VCaP (cell line): ENCODE measurements around the gene DHX38.

Experiments used
- H3K27ac ChIP-seq: fragments of 450-650 bp; 2 replicates; pipeline ENCODE4 v1.5.1; 2017
- TF ChIP-seq, protein P1 (sequence below): fragments of 450-650 bp; conservative IDR thresholded peaks from 2 replicates; pipeline ENCODE4 v1.5.1; 2017; ENCODE audit warnings: mild to moderate bottlenecking, moderate library complexity

Gene DHX38

DNA sequence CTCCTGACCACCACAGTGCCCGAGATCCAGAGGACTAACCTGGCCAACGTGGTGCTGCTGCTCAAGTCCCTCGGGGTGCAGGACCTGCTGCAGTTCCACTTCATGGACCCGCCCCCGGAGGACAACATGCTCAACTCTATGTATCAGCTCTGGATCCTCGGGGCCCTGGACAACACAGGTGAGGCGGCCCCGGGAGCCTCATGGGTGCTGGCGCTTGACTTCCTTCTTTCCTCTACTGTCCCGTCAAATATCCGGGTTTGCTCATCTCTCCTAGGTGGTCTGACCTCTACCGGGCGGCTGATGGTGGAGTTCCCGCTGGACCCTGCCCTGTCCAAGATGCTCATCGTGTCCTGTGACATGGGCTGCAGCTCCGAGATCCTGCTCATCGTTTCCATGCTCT lies 13.7 kb downstream of the DHX38 start:
- no peak overlapping the region for H3K27ac ChIP-seq
- TF ChIP-seq, protein P1, sequence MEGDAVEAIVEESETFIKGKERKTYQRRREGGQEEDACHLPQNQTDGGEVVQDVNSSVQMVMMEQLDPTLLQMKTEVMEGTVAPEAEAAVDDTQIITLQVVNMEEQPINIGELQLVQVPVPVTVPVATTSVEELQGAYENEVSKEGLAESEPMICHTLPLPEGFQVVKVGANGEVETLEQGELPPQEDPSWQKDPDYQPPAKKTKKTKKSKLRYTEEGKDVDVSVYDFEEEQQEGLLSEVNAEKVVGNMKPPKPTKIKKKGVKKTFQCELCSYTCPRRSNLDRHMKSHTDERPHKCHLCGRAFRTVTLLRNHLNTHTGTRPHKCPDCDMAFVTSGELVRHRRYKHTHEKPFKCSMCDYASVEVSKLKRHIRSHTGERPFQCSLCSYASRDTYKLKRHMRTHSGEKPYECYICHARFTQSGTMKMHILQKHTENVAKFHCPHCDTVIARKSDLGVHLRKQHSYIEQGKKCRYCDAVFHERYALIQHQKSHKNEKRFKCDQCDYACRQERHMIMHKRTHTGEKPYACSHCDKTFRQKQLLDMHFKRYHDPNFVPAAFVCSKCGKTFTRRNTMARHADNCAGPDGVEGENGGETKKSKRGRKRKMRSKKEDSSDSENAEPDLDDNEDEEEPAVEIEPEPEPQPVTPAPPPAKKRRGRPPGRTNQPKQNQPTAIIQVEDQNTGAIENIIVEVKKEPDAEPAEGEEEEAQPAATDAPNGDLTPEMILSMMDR = no peak

DNA sequence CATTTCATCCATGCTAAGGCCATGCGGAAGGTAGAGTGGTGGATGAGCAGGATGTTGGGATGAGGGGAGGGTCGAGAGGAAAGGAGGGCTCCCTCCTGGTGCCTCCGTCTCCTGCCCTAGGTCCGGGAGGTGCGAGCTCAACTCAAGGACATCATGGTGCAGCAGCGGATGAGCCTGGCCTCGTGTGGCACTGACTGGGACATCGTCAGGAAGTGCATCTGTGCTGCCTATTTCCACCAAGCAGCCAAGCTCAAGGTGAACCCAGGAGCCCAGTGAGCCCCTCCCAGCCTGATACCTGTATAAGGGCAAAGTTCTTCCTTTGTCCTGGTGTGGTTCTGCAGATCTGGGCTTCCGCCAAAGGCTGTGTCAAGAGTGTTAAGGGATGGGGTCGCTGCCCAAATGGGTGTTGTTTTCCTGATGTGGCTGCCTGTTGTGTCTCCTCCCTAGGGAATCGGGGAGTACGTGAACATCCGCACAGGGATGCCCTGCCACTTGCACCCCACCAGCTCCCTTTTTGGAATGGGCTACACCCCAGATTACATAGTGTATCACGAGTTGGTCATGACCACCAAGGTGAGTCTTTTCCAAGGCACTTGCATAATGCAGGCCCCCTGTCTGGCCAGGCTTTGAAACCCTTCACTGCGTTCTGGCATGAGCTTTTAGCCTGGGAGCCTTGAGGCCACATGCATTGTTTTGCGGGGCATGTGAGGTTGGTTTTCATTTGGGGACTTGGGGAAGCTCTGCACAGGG lies 14.9 kb downstream of the DHX38 start:
- no peak overlapping the region for H3K27ac ChIP-seq
- TF ChIP-seq, protein P1 = no peak

DNA sequence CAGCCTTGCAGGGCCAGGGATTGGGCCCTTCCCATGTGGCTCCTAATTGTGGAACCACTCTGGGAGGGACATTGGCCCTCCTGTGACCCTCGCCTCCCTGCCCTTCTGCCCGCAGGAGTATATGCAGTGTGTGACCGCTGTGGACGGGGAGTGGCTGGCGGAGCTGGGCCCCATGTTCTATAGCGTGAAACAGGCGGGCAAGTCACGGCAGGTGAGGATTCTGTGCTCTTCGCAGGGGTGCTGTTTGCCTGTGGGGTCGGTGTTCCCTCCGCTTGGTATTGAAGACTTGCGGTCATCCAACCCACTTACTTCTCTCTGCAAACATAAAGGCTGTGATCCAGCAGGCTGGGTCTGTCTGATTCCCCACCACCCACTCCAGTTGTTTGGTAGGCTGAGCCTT lies 15.7 kb downstream of the DHX38 start:
- H3K27ac ChIP-seq = no peak overlapping the region
- TF ChIP-seq, protein P1 = no peak

DNA sequence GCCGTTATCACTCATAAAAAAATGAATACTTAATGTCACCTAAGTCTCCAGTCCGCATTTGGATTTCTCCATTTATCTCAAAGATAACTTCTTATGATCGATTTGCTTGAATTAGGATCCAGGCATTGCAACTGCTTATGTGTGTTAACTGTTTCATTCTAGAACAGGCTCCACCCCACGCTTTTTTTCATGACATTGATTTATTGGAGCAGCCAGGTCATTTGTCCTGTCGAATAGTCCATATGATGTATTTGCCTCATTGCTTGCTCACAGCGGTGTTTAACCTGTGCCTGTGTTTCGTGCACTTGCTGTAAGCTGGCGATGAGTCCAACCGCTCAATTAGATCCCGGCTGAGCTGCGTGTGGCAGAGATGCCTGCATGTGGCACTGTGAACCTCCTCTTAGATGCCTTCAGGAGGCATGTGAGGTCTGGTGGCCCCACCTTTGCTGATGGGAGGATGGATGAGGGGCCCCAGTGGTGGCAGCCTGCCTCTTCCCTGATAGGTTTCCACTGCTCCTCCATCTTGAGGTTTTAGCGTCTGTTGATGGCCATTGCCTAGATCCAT lies 16.4 kb downstream of the DHX38 start:
- TF ChIP-seq, protein P1 = no peak
- H3K27ac ChIP-seq = no peak overlapping the region

DNA sequence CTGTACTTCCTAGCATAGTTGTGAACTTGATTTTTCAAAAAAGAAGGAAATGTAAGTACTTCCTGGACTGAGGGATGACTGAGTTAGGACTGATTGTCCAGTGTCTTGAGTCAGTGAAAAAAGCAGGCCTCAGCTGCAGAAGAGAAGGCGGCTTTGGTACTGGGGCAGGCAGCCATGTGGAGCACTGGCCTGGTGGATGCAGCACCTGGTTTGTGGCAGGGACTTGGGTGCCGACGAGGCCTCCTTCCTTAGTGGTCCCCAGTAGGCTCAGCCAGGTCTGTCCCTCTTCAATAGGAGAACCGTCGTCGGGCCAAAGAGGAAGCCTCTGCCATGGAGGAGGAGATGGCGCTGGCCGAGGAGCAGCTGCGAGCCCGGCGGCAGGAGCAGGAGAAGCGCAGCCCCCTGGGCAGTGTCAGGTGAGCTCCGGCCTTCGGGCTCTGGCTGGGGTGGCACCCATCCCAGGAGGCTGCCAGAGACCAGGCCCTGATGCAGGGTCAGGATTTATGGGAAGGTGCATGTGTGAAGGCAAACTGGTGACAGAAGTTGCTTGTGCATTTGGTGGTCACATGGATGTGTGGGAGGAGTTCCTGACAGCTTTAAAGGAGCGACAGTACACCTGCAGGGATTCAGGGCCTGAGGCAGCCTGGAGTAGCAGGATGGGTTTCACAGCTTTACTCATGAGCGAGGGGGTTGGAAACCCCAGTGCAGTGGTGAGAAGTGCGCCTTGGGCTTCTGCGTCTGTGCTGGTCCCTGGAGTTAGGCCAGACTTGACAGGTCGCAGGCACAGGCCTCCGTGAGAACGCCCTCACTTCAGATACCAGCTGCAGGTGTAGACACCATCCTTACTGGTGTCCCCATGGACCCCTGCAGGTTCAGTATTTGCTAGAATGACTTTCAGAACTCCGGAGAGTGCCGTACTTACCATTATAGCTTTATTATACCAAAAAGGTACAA lies 17.3 kb downstream of the DHX38 start:
- no peak overlapping the region for H3K27ac ChIP-seq
- TF ChIP-seq, protein P1 = no peak

DNA sequence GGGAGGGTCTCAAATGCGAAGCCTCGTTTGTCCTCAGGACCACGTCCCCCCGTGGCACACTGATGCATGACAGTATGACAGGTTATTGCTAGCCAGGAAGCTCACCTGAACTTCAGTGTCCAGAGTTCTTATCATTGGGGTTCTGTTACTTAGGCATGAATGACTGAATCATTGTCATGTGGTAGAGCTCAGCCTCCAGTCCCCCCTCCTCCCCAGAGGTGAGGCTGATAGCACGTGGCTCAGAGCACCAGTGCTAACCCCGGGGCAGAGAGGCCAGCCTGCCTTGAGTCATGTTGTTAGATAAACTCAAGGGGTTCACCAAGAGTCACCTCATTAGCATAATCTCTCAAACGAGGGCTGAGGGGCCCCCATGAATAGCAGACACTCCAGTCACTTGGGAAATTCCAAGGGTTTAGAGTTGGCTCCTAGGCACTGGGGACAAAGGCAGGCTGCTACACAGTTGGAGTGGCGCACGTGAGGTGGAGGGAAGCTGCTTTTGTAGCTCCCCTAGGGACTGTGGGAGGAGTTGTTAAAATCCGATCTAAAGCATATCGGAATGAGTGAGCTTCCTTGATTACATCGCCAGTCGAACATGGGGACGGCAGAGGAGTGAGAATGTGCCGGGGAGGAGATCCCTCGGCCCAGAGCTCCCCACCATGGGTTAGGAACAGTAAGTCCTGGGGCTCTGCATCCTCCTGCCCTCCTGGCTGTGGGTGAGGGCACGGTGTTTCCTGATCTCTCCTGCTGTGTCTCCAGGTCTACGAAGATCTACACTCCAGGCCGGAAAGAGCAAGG lies 18.2 kb downstream of the DHX38 start:
- no peak overlapping the region for H3K27ac ChIP-seq
- TF ChIP-seq, protein P1 = no peak
